Smooth muscle cell (in vitro differentiated cells): ENCODE measurements around the gene SLC25A5. TPM values are rescaled to one million over a fixed set of nuclear protein-coding genes. Genes with fewer than 3 reads are reported as not detected.

Source experiments
- DNase-seq: peaks from one replicate; lab custom pipeline; 2025; ENCODE audit not compliant: unreplicated experiment; lab: John Stamatoyannopoulos, UW
- H2AFZ ChIP-seq: fragments of 200-600 bp; sonication (generic); 2 replicates; pipeline ENCODE4 v1.6.0; 2016; ENCODE audit warnings: antibody characterized with exemption, low read depth, mild to moderate bottlenecking
- H3F3A ChIP-seq: fragments of 200-600 bp; sonication (generic); 2 replicates; pipeline ENCODE4 v1.6.0; 2017; ENCODE audit warnings: antibody characterized with exemption, low read depth
- H3K27ac ChIP-seq: fragments of 200-600 bp; sonication (generic); 2 replicates; pipeline ENCODE4 v1.5.1; 2016; ENCODE audit warnings: low read depth, mild to moderate bottlenecking
- H3K27me3 ChIP-seq: fragments of 200-600 bp; sonication (generic); 2 replicates; pipeline ENCODE4 v1.6.1; 2016; ENCODE audit warnings: low read depth, mild to moderate bottlenecking
- H3K36me3 ChIP-seq: fragments of 200-600 bp; sonication (generic); 2 replicates; pipeline ENCODE4 v1.5.1; 2016; ENCODE audit warnings: low read depth
- H3K4me1 ChIP-seq: fragments of 200-600 bp; sonication (generic); 2 replicates; pipeline ENCODE4 v1.5.1; 2016; ENCODE audit warnings: low read depth
- H3K4me2 ChIP-seq: fragments of 200-600 bp; sonication (generic); 2 replicates; pipeline ENCODE4 v1.6.0; 2016; ENCODE audit warnings: mild to moderate bottlenecking
- H3K4me3 ChIP-seq: fragments of 200-600 bp; sonication (generic); 2 replicates; pipeline ENCODE4 v1.5.1; 2016; ENCODE audit warnings: mild to moderate bottlenecking
- H3K79me2 ChIP-seq: fragments of 200-600 bp; sonication (generic); 2 replicates; pipeline ENCODE4 v1.6.0; 2016; ENCODE audit warnings: low read depth, mild to moderate bottlenecking
- H3K9ac ChIP-seq: fragments of 200-600 bp; sonication (generic); 2 replicates; pipeline ENCODE4 v1.6.0; 2016; ENCODE audit warnings: low read depth
- H3K9me3 ChIP-seq: fragments of 200-600 bp; sonication (generic); replicated peaks from 2 replicates; pipeline ENCODE4 v1.5.1; 2016; ENCODE audit warnings: low read depth
- H4K20me1 ChIP-seq: fragments of 200-600 bp; sonication (generic); 2 replicates; pipeline ENCODE4 v1.6.0; 2016; ENCODE audit warnings: low read depth
- CTCF ChIP-seq: fragments of 200-600 bp; sonication (generic); IDR thresholded peaks from 2 replicates; pipeline ENCODE4 v1.5.1; 2017; ENCODE audit warnings: borderline replicate concordance, mild to moderate bottlenecking, antibody characterized with exemption; ENCODE audit not compliant: insufficient read depth, poor library complexity, severe bottlenecking
- WGBS: methylation state at CpG from one replicate; pipeline ENCODE4 v1.1.7; 2016; ENCODE audit warnings: low lambda C conversion rate; 5-methylcytosine and 5-hydroxymethylcytosine counted together
- polyA plus RNA-seq: library from polyadenylated mRNA; unstranded; fragments of >200 nt; fragmentation: Nextera tagmentation; extraction: Ambion mirVana; gene quantifications from 2 replicates; pipeline ENCODE4 v1.2.1, GENCODE V29; 2016
- total RNA-seq: library from RNA; depleted of rRNA; stranded (reverse); fragments of >200 nt; gene quantifications from 2 replicates; pipeline ENCODE4 v1.2.3, GENCODE V29; 2014

The SLC25A5 gene
- 126 and 155 TPM in 2 replicates for total RNA-seq
- 112 and 116 TPM in 2 replicates for polyA plus RNA-seq

GRCh38 chrX:119467842-119468550 lies at the start of gene SLC25A5:
Gene SLC25A5, plus strand, starts transcription at chrX:119468444. Its CDS starts 72 bp downstream, at chrX:119468516.
- Histone ChIP-seq H3K79me2 (no peaks in the 10 kb centered on the region), H3K9me3 (no peaks in the 10 kb centered on the region), H3K9ac (peak within 1 kb of the TSS; percentile 70), H3K27ac (peak within 1 kb of the TSS; percentile 56), H3F3A (no peaks in the 10 kb centered on the region), H3K4me2 (peak within 1 kb of the TSS; percentile 87), H3K36me3 (no peaks in the 10 kb centered on the region), H2AFZ (peak within 1 kb of the TSS; percentile 60), H3K4me1 (no peaks in the 10 kb centered on the region), H3K4me3 (peak within 1 kb of the TSS; percentile 81), H4K20me1 (peaks cover 5% of the 10 kb centered on the region), H3K27me3 (no peaks in the 10 kb centered on the region)
- 26% methylated on average over 24 of the region's 46 CpGs for WGBS
- DNase-seq = peak; percentile 30
- TF ChIP-seq CTCF = no peak

GRCh38 chrX:119419146-119419545 lies 49.1 kb upstream of the SLC25A5 start:
- Histone ChIP-seq H3K4me3 (no peak overlapping the region), H3K27ac (no peak overlapping the region), H3K36me3 (no peaks in the 10 kb centered on the region), H3K4me2 (no peak overlapping the region), H3K4me1 (no peaks in the 10 kb centered on the region), H3K9me3 (no peaks in the 10 kb centered on the region), H2AFZ (no peak overlapping the region), H4K20me1 (no peaks in the 10 kb centered on the region), H3K27me3 (no peaks in the 10 kb centered on the region), H3F3A (no peaks in the 10 kb centered on the region), H3K79me2 (no peaks in the 10 kb centered on the region), H3K9ac (no peak overlapping the region)
- TF ChIP-seq CTCF = no peak
- 85% methylated on average over 4 of the region's 4 CpGs for WGBS
- no peak for DNase-seq

GRCh38 chrX:119419898-119420297 lies 48.3 kb upstream of the SLC25A5 start:
- no peaks in the 10 kb centered on the region for H3K36me3 ChIP-seq
- H4K20me1 ChIP-seq = no peaks in the 10 kb centered on the region
- 87% methylated on average over 2 of the region's 2 CpGs for WGBS
- no peak for TF ChIP-seq CTCF
- H3K27me3 ChIP-seq = no peaks in the 10 kb centered on the region
- no peak overlapping the region for H2AFZ ChIP-seq
- DNase-seq = no peak
- no peaks in the 10 kb centered on the region for H3K79me2 ChIP-seq
- no peak overlapping the region for H3K9ac ChIP-seq
- H3K4me2 ChIP-seq = no peak overlapping the region
- no peak overlapping the region for H3K27ac ChIP-seq
- H3F3A ChIP-seq = no peaks in the 10 kb centered on the region
- no peaks in the 10 kb centered on the region for H3K4me1 ChIP-seq
- H3K9me3 ChIP-seq = no peaks in the 10 kb centered on the region
- H3K4me3 ChIP-seq = no peak overlapping the region

- 76% methylated on average over 7 of the region's 7 CpGs for WGBS
- no peak overlapping the region for H3K4me2 ChIP-seq
- no peak for DNase-seq
- no peaks in the 10 kb centered on the region for H4K20me1 ChIP-seq
- no peaks in the 10 kb centered on the region for H3K9me3 ChIP-seq
- H3K79me2 ChIP-seq = no peaks in the 10 kb centered on the region
- H2AFZ ChIP-seq = no peak overlapping the region
- no peak overlapping the region for H3K27ac ChIP-seq
- no peaks in the 10 kb centered on the region for H3F3A ChIP-seq
- no peaks in the 10 kb centered on the region for H3K36me3 ChIP-seq
- H3K27me3 ChIP-seq = no peaks in the 10 kb centered on the region
- no peak overlapping the region for H3K9ac ChIP-seq
- H3K4me3 ChIP-seq = no peak overlapping the region
- TF ChIP-seq CTCF = no peak
- no peaks in the 10 kb centered on the region for H3K4me1 ChIP-seq
These were observed 47.1 kb upstream of the SLC25A5 start for GRCh38 chrX:119421016-119421705.
